Fibroblast of skin of right quadriceps (primary cell): ENCODE measurements around the gene ITGA1.
"Not testable (repeated sequence)": the region's sequence is repeated elsewhere in the genome, so short reads cannot be mapped to it uniquely, and the experiment has no call there.

Source experiments
- DNase-seq: peaks from one replicate; pipeline ENCODE4 v3.0.0-alpha.2; 2013

Gene ITGA1

GRCh38 chr5:52802272-52802973, 14.7 kb downstream of the ITGA1 start:
- DNase-seq, result no peak

- DNase-seq, result no peak
Observed at GRCh38 chr5:52802974-52803336, 15.2 kb downstream of the ITGA1 start.

DNA sequence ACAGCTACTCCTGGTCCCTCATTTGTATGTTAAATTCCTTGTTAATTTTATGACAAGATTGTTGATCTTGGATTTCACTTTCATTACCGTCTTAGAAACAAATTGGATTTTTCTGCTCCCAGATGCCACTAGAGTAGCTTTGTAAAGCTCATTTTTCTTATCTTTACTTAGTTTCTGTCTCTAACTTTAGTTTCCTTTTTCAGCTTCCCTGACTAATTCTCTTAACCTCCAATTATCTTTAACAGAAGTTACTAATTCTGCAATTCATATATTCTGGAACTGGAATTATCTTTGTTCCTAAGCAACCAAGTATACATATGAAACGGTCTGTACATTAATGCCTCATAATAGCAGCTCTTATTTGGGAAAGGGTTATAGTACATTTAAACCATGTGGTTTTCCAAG, 16.7 kb downstream of the ITGA1 start:
- no peak for DNase-seq

- no peak for DNase-seq
Observed at GRCh38 chr5:52804981-52805380, 17.3 kb downstream of the ITGA1 start.

- DNase-seq, result no peak
Observed at GRCh38 chr5:52805615-52806014, 17.9 kb downstream of the ITGA1 start.

- DNase-seq, result no peak
Observed at GRCh38 chr5:52807037-52807436, 19.3 kb downstream of the ITGA1 start.

DNA sequence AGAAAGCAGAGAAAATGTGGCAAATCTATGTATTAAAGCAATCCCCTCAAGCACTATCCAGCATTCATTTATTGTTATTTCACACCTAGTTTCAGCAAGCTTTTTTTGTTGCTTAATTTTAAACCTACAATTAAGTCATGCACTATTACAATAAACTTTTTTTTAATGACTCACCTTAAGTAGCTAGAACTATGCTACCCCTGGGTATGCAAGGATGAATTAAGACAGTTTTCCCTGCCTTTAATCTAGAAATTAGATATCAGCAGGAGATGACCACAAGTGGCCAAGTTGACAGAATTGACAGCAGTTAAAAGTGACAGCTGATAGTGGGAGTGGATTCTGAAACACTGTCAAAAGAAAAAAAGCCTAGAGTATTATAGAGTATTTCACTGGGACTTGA, 20.0 kb downstream of the ITGA1 start:
- no peak for DNase-seq

DNA sequence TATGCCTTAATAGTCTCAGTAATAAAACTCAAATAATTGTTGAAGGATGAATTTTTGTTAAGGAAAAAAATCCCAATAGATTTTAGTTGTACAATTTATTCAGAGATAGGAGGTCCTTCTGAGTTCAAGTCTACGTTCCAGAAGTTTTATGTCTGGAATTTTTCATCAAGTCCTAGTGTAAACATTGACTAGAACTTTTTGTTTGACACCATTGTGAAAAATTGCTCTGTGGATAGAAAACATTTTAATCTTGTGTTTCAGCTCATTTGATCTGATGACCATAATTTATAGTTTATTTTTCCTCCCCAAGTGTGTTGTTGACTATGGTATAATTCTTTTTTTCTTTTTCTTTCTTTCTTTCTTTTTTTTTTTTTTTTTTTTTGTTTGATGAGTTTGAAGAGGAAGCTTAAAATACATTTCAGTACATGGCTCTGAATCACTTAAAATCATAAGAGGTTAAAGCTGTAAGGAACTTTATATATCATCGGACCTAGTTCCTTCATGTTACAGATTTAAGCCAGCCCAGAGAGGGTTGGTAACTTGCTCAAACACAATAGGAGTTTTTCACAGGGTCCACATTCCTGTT, 20.7 kb downstream of the ITGA1 start:
- DNase-seq, result peak; percentile 38

GRCh38 chr5:52809884-52810283, 22.2 kb downstream of the ITGA1 start:
- peak; percentile 47 for DNase-seq

- DNase-seq, result no peak
Observed at GRCh38 chr5:52810426-52810825, 22.7 kb downstream of the ITGA1 start.

GRCh38 chr5:52811067-52811749, 23.5 kb downstream of the ITGA1 start:
- DNase-seq, result peak; percentile 62

DNA sequence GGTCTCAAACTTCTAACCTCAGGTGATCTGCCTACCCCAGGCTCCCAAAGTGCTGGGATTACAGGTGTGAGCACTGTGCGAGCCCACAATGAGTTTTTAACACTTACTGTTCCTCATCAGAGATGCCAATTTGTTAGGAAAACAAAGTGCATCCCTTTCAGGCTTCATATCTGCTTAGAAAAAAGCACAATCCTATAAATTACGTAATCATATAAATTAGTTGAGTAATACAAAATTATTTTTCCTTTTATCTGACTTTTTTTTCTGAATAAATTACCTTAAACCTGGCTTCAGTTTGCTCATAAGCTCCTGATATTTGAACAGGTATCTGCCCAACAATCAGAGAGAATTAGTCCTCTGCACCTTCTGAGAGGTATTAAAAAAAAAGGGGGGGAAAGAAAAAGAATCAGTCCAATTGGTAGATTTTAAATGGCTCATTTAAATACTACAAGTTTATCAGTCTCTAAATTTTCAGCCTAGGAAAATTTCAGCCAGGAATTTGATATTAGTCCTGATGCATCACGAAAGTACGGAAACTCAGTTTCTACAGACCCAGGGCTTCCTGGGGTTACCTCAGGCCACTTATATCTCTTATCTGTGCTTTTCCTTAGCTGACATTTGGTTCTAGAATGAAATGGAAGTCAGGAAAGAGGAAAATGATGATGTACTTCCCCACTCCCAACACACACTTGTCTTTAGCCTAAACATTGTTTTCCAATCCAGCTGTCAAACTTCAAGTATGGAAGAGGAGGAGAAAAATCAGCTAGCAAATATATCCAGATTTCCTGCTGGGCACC, 26.8 kb downstream of the ITGA1 start:
- no peak for DNase-seq

- no peak for DNase-seq
Observed at GRCh38 chr5:52817818-52818217, 30.1 kb downstream of the ITGA1 start.

GRCh38 chr5:52818360-52818759, 30.6 kb downstream of the ITGA1 start:
- DNase-seq, result no peak

DNA sequence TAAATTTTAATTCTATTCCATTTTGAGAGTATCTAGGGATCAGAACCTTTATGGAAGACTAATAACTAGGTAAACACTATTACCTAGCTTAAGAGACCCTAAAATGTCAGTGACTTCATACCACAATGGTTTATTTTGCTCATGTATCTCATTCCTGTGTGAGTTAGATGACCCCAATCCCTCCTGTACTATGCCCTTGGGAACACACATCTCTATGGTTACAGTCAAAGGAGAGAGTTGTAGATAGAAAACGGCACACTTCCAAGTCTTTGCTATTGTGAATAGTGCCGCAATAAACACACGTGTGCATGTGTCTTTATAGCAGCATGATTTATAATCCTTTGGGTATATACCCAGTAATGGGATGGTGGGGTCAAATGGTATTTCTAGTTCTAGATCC, 31.1 kb downstream of the ITGA1 start:
- not testable (repeated sequence) for DNase-seq

DNA sequence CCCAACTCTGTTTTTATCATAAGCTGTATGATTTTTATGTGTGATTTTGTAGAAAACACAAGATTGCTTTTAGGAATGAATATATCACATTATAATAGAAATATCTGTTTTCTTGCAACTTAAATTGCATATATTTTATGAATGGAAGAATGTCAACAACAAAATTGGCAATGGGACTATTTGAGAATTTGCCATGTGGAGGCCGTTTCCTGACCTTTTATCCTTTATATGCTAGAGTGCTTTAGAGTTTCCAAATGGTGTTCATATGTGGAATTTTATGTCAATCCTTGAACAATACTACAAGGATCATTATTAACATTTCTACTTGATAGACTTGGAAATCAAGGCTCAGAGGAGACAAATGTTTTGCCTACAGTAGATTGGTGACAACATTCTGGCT, 34.2 kb downstream of the ITGA1 start:
- no peak for DNase-seq

- no peak for DNase-seq
Observed at GRCh38 chr5:52822437-52822836, 34.7 kb downstream of the ITGA1 start.

DNA sequence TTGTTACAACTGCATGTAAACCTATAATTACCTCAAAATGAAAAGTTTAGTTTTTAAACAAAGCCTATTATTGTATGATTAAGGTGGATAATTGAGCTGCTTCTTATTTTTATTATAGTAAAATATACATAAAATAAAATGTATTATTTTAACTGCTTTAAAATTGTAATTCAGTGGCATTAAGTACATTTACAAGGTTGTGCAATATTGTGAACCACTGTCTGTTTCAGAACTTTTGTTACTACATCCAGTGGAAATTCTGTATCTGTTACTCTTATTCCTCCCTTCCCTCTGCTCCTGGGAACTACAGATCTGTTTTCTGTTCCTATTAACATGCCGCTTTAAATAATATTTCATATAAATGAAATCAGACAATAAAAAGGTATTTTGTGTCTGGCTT, 37.1 kb downstream of the ITGA1 start:
- DNase-seq, result no peak

DNA sequence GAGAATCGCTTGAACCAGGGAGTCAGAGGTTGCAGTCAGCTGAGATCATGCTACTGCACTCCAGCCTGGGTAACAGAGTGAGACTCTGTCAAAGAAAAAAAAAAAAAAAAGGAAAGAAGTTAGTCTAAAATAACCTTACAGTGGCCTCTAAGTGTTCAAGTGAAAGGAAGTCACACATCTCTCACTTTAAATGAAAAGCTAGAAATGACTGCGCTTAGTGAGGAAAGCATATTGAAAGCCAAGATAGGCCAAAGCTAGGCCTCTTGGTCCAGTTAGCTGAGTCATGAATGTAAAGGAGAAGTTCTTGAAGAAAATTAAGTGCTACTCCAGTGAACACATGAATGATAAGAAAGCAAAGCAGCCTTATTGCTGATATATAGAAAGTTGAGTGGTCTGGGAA, 38.1 kb downstream of the ITGA1 start:
- no peak for DNase-seq

GRCh38 chr5:52827815-52828214, 40.1 kb downstream of the ITGA1 start:
- no peak for DNase-seq

DNA sequence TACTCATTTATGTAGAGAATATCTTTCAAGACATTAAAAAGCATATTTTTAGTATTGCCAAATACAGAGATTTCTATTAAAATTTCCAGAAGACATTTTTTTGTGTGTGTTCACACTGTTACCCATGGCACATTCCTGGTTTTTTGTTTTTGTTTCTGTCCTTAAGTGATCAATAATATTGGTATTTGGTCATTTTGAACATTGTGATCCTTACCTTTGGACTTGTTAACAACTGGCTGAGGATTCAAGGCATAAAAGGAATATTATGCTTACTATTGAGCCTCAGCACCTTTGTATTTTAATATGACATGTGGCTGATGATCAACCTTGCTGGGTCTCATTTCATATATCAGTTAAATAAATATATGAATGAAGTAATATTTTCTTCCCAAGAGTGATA, 41.9 kb downstream of the ITGA1 start:
- no peak for DNase-seq

DNA sequence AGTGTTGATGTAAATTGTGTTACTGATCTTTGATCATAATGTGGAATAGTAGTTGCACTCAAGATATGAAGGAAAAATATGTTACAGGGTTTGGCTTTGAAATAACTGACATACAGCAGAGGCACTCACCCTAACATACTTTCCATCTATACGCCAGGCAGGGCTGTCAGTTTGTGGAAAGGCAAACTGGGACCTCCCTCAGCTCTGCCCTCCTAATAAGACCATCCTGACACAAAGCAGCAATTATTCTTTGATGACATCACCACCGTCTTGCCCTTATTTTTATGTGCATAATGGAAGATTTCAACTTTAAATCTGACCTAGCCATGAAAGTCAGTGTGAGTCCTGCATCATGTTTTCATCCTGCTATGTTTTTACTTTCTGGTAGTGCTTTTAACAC, 42.9 kb downstream of the ITGA1 start:
- DNase-seq, result no peak

- DNase-seq, result no peak
Observed at GRCh38 chr5:52831786-52832511, 44.2 kb downstream of the ITGA1 start.
